Measurements from ENCODE around the gene GPR141.

The GPR141 gene

GRCh38 chr7:37732253-37732652, 48.7 kb downstream of the GPR141 start:
- no peak for DNase-seq (ENCODE audit: low read depth)

DNA sequence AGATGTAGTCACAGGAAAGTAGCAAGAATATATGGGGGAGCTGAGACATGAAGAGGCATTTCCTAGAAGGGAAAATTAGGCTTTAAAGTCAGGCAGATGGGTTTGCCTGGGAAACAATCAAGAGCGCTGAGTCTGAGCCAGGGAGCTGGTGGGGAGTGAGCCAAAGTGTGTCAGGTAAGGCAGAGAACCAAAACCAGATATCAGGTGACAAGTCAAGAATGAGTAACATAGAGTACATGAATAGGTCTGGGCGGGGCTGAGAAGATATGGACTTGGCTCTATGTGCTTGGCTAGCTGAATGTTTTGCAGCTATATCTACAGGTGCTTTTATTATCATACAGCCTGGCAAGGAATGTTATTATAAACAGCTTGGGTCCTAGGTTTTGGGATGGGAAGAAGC, 49.3 kb downstream of the GPR141 start:
- DNase-seq (ENCODE audit: low read depth) = no peak

DNA sequence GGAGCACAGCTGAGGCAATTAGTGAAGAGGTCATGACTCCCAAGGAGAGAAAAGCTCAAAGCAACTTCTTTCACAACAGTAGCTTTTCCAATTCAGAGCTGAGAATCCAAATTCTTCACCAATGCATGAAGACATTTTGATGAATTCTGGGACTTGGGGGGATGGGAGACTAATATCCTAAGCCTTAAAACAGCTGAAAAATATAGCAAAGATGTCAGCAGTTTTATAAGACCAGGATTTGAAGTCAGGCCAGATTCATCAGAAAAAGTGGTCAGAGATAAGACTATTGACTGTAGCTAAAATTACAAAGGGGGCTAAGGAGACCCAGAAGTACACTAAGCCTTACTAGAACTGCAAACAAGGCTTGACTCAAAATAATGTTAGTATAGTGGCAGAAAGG, 51.6 kb downstream of the GPR141 start:
- no peak for DNase-seq (ENCODE audit: low read depth)

DNA sequence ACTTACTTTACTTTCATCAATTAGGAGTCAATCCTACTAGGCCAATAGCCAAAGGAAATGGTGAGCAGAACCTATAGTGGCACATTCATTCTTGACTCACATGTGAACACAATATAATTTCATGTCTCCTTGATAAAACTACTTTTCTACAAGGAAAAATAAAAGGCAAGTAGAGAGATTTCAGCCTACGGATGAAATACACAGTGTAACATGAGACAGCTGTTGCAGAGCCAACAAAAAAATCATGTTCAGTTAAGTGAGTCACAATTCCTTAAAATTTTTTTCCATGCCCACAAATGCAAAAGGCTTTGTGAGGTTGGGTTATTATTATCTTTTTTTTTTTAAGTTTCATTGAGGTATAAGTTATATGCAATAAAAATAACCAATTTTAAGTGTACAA, 54.8 kb downstream of the GPR141 start:
- no peak for DNase-seq (ENCODE audit: low read depth)

DNA sequence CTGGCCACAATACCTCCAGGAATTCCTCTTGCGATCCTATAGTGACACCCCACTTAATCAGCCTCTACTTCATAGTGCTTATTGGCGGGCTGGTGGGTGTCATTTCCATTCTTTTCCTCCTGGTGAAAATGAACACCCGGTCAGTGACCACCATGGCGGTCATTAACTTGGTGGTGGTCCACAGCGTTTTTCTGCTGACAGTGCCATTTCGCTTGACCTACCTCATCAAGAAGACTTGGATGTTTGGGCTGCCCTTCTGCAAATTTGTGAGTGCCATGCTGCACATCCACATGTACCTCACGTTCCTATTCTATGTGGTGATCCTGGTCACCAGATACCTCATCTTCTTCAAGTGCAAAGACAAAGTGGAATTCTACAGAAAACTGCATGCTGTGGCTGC, 56.8 kb downstream of the GPR141 start:
- no peak for DNase-seq (ENCODE audit: low read depth)

DNA sequence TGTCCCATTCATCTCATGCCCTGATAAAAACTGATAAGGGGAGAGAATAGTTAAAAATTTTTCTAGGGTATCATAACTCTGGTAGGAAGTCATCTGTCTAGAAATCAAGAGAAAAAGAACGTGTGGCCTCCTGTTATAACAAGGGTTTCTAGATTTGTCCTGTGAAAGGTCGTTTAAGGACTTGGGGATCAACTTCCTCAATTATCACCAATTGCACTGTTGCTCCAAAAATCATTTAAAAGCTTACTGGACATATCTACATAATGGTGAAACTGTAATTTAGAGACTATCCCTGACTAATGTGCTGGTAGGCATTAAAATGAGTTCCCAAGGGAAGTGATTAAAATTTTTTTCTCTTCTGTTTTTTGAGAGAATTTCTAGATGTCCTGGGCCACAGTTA, 58.2 kb downstream of the GPR141 start:
- DNase-seq (ENCODE audit: low read depth) = no peak

GRCh38 chr7:37751096-37751495, 67.5 kb downstream of the GPR141 start:
- DNase-seq (ENCODE audit: low read depth) = no peak

DNA sequence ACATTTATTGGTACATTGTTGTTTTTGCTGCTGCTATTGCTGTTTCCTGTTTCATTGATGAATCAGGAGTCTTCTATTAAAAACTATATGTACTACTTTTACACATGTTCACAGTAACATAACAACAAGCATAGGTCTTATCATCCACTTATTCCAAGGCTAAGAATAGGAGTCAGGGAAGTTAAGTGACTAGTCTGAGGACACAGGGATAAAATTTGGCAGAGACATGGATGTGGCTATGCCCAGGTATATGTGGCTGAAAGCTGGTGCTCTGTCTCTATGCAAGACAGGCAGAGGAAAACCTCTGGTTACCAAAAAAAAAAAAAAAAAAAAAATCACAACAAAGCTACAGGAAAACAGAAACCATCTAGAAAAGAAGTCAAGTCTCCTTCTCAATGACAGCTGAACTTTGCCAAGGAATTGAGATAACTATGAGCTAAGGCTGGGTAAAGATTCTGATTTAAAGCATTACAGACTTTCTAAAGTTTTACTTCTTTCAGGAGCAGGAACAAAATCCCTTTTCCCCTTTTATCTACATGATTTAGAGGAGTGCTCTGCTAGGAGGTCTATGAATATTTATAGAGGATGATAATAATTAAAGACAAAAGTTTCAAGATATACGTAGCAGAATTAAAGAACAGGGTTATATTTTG, 70.0 kb downstream of the GPR141 start:
- no peak for DNase-seq (ENCODE audit: low read depth)

- no peak for DNase-seq (ENCODE audit: low read depth)
Measured at GRCh38 chr7:37756797-37757551, 73.4 kb downstream of the GPR141 start.

- no peak for DNase-seq (ENCODE audit: low read depth)
Measured at GRCh38 chr7:37757563-37757962, 74.0 kb downstream of the GPR141 start.

DNA sequence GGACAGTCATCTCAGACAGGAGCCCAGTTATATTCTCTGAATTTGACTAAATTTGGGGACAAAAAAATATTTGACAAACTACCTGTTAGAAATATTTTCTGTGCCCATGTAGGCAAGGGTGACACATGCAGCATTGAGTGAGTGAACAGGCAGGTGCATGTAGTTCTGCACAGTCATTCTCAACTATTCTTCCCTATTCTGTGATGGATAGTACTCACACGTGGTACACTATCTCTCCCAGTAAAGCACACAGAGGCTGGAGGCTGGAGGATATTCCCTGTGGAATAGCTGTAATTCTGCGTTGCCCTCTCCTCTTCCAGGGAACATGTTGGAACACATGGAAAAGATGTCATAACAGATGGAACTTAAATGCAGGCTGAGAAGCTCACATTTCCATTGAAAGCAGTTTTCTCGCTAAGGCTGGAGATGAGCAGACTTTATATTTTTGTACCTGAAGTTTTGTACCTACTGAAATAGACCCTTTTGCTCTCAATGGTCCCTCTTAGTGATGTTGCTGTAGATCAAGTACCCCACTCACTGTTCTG, 75.0 kb downstream of the GPR141 start:
- no peak for DNase-seq (ENCODE audit: low read depth)

DNA sequence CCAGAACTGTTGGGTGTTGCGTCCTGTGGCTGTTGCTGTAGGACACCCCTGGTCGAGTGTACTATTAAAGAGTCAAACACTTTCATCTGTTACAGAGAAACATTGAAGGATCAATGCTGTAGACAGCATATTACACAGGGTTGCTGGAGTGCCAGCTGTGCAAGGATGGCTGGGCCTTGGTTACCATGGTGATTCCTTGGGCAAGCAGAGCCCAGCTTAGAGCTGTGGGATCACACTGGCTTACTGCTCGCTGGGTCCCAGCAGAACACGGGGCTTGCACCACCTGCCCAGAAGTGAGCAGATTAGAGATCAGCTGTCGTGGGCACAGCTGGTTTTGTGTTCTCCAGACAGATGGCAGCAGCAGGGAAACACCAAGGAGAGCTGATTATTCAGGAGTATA, 76.0 kb downstream of the GPR141 start:
- DNase-seq (ENCODE audit: low read depth) = no peak

DNA sequence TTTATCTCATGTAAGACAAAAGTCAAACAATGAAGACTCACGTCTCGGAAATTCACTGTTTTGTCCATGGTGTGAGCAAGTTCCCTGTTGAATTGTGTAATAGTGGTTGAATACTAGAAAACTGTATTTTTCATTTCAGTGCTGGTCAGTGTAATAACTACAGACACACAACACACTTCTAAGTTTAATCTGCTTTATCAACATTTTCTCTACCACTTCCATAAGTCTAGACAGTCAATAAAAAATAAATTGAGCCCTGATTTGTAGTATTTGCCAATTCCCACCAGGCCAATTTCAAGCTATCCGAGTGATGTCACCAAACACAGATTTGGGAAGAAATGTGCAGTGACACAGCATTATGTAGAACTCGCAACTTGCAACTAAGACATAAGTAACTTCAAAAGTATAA, 81.9 kb downstream of the GPR141 start:
- no peak for DNase-seq (ENCODE audit: low read depth)

- DNase-seq (ENCODE audit: low read depth) = no peak
Measured at GRCh38 chr7:37765872-37766525, 82.4 kb downstream of the GPR141 start.

DNA sequence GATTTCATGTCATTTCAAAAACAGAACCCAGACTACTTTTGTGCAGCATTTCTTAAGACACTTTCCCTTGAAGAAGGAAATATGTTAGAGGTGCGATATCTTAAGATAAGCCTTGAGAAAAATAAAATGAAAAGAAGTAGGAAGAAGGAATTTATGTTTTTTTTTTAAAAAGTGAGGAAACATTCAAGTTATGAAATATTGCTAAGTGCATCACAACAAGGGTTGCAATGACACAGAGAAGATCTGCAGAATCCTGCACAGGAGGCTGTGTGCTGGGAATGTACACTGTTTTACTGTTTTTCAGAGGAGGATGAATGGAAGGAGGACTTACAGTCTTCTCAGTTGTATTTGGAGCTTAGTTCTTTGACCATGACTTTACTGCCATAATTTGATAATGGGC, 85.0 kb downstream of the GPR141 start:
- no peak for DNase-seq (ENCODE audit: low read depth)

GRCh38 chr7:37769291-37769690, 85.7 kb downstream of the GPR141 start:
- no peak for DNase-seq (ENCODE audit: low read depth)

DNA sequence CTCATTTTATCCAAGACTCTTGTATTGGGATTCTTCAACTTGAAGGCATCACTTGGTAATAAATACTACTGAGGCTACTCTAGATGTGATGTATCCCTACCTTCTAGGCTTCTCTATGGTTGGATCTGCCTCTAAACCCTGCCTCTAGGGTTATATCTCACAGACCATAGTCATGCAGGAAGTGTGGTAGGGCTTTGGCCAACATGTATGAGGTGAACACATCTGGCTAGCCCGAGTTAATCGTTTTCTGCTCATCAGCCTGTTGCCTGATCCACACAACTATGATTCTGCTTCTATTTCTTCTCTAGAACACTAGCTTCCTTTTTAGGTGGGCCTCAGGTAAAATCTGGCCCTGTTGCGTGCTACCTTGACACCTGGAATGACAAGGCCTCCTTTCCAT, 86.2 kb downstream of the GPR141 start:
- no peak for DNase-seq (ENCODE audit: low read depth)

GRCh38 chr7:37770838-37771237, 87.3 kb downstream of the GPR141 start:
- no peak for DNase-seq (ENCODE audit: low read depth)

DNA sequence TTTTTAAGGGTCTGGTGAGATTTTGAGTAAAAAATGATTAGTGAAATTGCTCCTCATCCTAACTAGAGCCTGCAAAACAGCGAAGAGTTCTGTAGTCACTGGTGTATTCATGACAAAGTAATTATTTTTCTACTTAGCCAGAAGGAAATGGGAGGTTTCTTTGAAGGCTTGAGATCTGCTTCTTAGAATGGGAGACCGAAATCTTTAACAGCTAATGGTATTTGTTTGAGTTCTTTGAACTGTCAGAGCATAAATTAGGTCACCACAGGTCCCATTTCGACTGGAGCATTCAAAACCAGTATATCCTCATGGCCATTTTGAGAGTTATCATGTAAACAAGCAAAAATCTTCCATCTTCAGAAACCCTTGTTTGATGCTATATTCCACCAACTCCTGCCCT, 87.8 kb downstream of the GPR141 start:
- no peak for DNase-seq (ENCODE audit: low read depth)

DNA sequence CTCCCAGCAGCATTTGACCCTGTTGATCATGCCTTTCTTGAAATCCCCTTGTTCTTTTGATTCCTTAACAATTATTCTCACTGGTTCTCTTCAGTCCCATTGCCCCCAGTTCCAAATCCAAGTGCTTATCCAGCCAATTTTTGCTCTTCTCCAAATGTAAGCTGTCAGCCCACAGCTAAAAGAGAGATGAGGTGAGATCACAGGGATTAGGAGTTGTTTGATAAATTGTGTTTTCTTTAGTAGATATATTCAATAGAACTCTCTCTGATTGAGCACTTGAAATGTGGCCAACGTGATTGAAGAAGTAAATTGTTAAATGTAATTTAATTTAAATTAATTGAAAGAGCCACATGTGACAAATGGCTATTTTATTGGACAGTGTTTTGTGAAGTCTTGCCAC, 88.2 kb downstream of the GPR141 start:
- no peak for DNase-seq (ENCODE audit: low read depth)

- no peak for DNase-seq (ENCODE audit: low read depth)
Measured at GRCh38 chr7:37775921-37776320, 92.4 kb downstream of the GPR141 start.

GRCh38 chr7:37781156-37781555, 97.6 kb downstream of the GPR141 start:
- DNase-seq (ENCODE audit: low read depth) = no peak

DNA sequence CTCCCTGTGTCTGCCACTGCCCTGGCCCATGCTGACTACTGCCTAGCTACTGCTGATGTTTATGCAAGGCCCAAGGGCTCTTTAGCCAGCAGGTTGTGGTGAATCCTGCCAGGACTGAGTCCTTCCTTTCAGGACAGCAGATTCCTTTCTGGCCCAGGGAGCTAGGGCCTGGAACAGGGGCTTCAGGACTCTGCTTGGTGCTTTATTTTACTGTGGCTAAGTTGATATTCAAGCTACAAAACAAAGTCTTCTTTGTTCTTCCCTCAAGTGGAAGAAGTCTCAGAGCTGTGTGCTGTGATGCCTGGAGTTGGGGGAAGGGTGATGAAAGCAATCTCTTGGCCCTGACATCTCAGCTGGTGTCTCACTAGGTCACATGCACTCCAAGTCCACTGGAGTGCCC, 98.6 kb downstream of the GPR141 start:
- no peak for DNase-seq (ENCODE audit: low read depth)
